Activated naive CD4-positive, alpha-beta T cell treated with anti-CD3 and anti-CD28 coated beads for 36 hours (primary cell): ENCODE results near the gene UNC13B. TPM values are rescaled to one million over a fixed set of nuclear protein-coding genes. Genes with fewer than 3 reads are reported as not detected.
"Not testable (repeated sequence)": the region's sequence is repeated elsewhere in the genome, so short reads cannot be mapped to it uniquely, and the experiment has no call there.

ENCODE experiments used
- CTCF ChIA-PET: fragments of 350-600 bp; sonication (Branson Sonifier 250); formaldehyde crosslinking; loops from one replicate; lab custom pipeline; 2021; ENCODE audit warnings: antibody characterized with exemption; lab: Charles Lee
- DNase-seq: peaks from one replicate; pipeline ENCODE4 v3.0.0-alpha.2; 2020
- H3K27ac Mint-ChIP-seq: one replicate; pipeline ENCODE4 v1.8.0; 2021; ENCODE audit warnings: mild to moderate bottlenecking, mixed read lengths
- H3K27me3 Mint-ChIP-seq: one replicate; pipeline ENCODE4 v1.8.0; 2021; ENCODE audit warnings: low read depth, mixed read lengths
- H3K36me3 Mint-ChIP-seq: one replicate; pipeline ENCODE4 v1.8.0; 2021; ENCODE audit warnings: low read depth, mixed read lengths
- H3K4me1 Mint-ChIP-seq: one replicate; pipeline ENCODE4 v1.8.0; 2021; ENCODE audit warnings: low read depth, mixed read lengths
- H3K4me3 Mint-ChIP-seq: one replicate; pipeline ENCODE4 v1.8.0; 2021; ENCODE audit warnings: mild to moderate bottlenecking, moderate library complexity, mixed read lengths
- H3K9me3 Mint-ChIP-seq: one replicate; pipeline ENCODE4 v1.8.0; 2021; ENCODE audit warnings: mixed read lengths
- intact Hi-C: fragments of 100-400 bp; cut with micrococcal nuclease; formaldehyde crosslinking; loops from one replicate; pipeline ENCODE4 v1.15.1; 2023
- total RNA-seq, 2 experiments: library from RNA; stranded (reverse); gene quantifications; one replicate each; pipeline ENCODE4 v1.2.3, GENCODE V29; 2021

UNC13B gene
- total RNA-seq, 2 experiments from 2014 or later, result 5.4 to 6.4 TPM

GRCh38 chr9:35136866-35137265 is 24.9 kb upstream of the UNC13B start:
- DNase-seq, result no peak
- H3K4me3 Mint-ChIP-seq, result no peak overlapping the region
- peaks cover 4% of the 10 kb centered on the region for H3K9me3 Mint-ChIP-seq
- no peak overlapping the region for H3K27ac Mint-ChIP-seq
- H3K27me3 Mint-ChIP-seq, result no peaks in the 10 kb centered on the region
- CTCF ChIA-PET, result no interaction called here
- no peaks in the 10 kb centered on the region for H3K4me1 Mint-ChIP-seq
- no peaks in the 10 kb centered on the region for H3K36me3 Mint-ChIP-seq
- intact Hi-C loops, result no loop called here

- no peaks in the 10 kb centered on the region for H3K4me1 Mint-ChIP-seq
- no peak overlapping the region for H3K27ac Mint-ChIP-seq
- peaks cover 15% of the 10 kb centered on the region for H3K9me3 Mint-ChIP-seq
- no peak for DNase-seq
- no peaks in the 10 kb centered on the region for H3K36me3 Mint-ChIP-seq
- no peak overlapping the region for H3K4me3 Mint-ChIP-seq
- CTCF ChIA-PET, result interaction anchor here (0.5 to 1.4 kb wide), 2 partner anchors 380 to 410 kb away, joined by 3 to 4 read pairs; no protein-coding TSS in a partner anchor
- intact Hi-C loops, result no loop called here
- H3K27me3 Mint-ChIP-seq, result no peaks in the 10 kb centered on the region
These were observed 21.7 kb upstream of the UNC13B start for GRCh38 chr9:35140093-35140492.

- H3K4me1 Mint-ChIP-seq, result no peaks in the 10 kb centered on the region
- no peaks in the 10 kb centered on the region for H3K36me3 Mint-ChIP-seq
- CTCF ChIA-PET, result interaction anchor here (0.7 to 0.8 kb wide), 2 partner anchors 8 to 25 kb away, joined by 3 to 4 read pairs; no protein-coding TSS in a partner anchor
- no peak overlapping the region for H3K27ac Mint-ChIP-seq
- H3K27me3 Mint-ChIP-seq, result no peaks in the 10 kb centered on the region
- no peak for DNase-seq
- no peak overlapping the region for H3K4me3 Mint-ChIP-seq
- peaks cover 21% of the 10 kb centered on the region for H3K9me3 Mint-ChIP-seq
- intact Hi-C loops, result no loop called here
These were observed 19.8 kb upstream of the UNC13B start for GRCh38 chr9:35142037-35142436.

GRCh38 chr9:35147941-35148563 is 13.8 kb upstream of the UNC13B start:
- H3K4me1 Mint-ChIP-seq, H3K4me3 Mint-ChIP-seq, intact Hi-C loops, H3K27ac Mint-ChIP-seq, H3K27me3 Mint-ChIP-seq, DNase-seq, H3K36me3 Mint-ChIP-seq, CTCF ChIA-PET: not testable (repeated sequence)
- peaks cover 40% of the 10 kb centered on the region for H3K9me3 Mint-ChIP-seq

GRCh38 chr9:35152926-35153325 is 8.9 kb upstream of the UNC13B start:
- H3K36me3 Mint-ChIP-seq, result peaks cover 3% of the 10 kb centered on the region
- no peak for DNase-seq
- peaks cover 18% of the 10 kb centered on the region for H3K9me3 Mint-ChIP-seq
- H3K27ac Mint-ChIP-seq, result no peak overlapping the region
- no peaks in the 10 kb centered on the region for H3K4me1 Mint-ChIP-seq
- CTCF ChIA-PET, result no interaction called here
- no peaks in the 10 kb centered on the region for H3K27me3 Mint-ChIP-seq
- intact Hi-C loops, result no loop called here
- H3K4me3 Mint-ChIP-seq, result no peak overlapping the region

GRCh38 chr9:35156781-35157180 is 5.0 kb upstream of the UNC13B start:
- DNase-seq, result no peak
- H3K27me3 Mint-ChIP-seq, result no peaks in the 10 kb centered on the region
- peaks cover 15% of the 10 kb centered on the region for H3K4me1 Mint-ChIP-seq
- CTCF ChIA-PET, result no interaction called here
- intact Hi-C loops, result no loop called here
- H3K36me3 Mint-ChIP-seq, result no peaks in the 10 kb centered on the region
- no peak overlapping the region for H3K4me3 Mint-ChIP-seq
- no peaks in the 10 kb centered on the region for H3K9me3 Mint-ChIP-seq
- no peak overlapping the region for H3K27ac Mint-ChIP-seq

- H3K27me3 Mint-ChIP-seq, H3K27ac Mint-ChIP-seq, H3K4me3 Mint-ChIP-seq, intact Hi-C loops, DNase-seq, H3K36me3 Mint-ChIP-seq, H3K9me3 Mint-ChIP-seq: not testable (repeated sequence)
- H3K4me1 Mint-ChIP-seq, result peaks cover 20% of the 10 kb centered on the region
- CTCF ChIA-PET, result interaction anchor here (0.6 to 0.7 kb wide), 2 partner anchors 413 to 458 kb away, joined by 3 read pairs; no protein-coding TSS in a partner anchor
These were observed 4.0 kb upstream of the UNC13B start for GRCh38 chr9:35157836-35158235.

- DNase-seq, result no peak
- H3K4me1 Mint-ChIP-seq, result peaks cover 25% of the 10 kb centered on the region
- H3K4me3 Mint-ChIP-seq, result no peak overlapping the region
- no peaks in the 10 kb centered on the region for H3K36me3 Mint-ChIP-seq
- no peaks in the 10 kb centered on the region for H3K9me3 Mint-ChIP-seq
- H3K27ac Mint-ChIP-seq, result no peak overlapping the region
- intact Hi-C loops, result no loop called here
- H3K27me3 Mint-ChIP-seq, result peaks cover 3% of the 10 kb centered on the region
- CTCF ChIA-PET, result no interaction called here
These were observed 3.1 kb upstream of the UNC13B start for GRCh38 chr9:35158501-35159280.

- Mint-ChIP-seq H3K27ac (no peak overlapping the region), H3K36me3 (no peaks in the 10 kb centered on the region), H3K9me3 (no peaks in the 10 kb centered on the region), H3K4me3 (peak overlapping the region; percentile 88), H3K27me3 (peaks cover 3% of the 10 kb centered on the region), H3K4me1 (peaks cover 25% of the 10 kb centered on the region)
- no peak for DNase-seq
- CTCF ChIA-PET, result interaction anchor here (0.6 to 1.9 kb wide), 4 partner anchors 45 to 521 kb away, joined by 3 to 5 read pairs (median 4); no protein-coding TSS in a partner anchor
- intact Hi-C loops, result loop anchor here (1.0 to 5.0 kb wide), 2 partner anchors 46 to 175 kb away; partner anchors contain the start of gene DNAJB5
These were observed 951 bp downstream of the UNC13B start for GRCh38 chr9:35162605-35163315.

GRCh38 chr9:35163413-35163812 is 1.6 kb downstream of the UNC13B start:
- intact Hi-C loops, result loop anchor here (5.0 kb wide), 1 partner anchor 176 kb away; the partner anchor contains the start of gene DNAJB5
- Mint-ChIP-seq H3K27me3 (peaks cover 3% of the 10 kb centered on the region), H3K4me1 (peaks cover 23% of the 10 kb centered on the region), H3K27ac (no peak overlapping the region), H3K9me3 (no peaks in the 10 kb centered on the region), H3K4me3 (no peak overlapping the region), H3K36me3 (no peaks in the 10 kb centered on the region)
- no peak for DNase-seq
- CTCF ChIA-PET, result interaction anchor here (1.2 kb wide), 1 partner anchor 47 kb away, joined by 4 read pairs; no protein-coding TSS in a partner anchor

- CTCF ChIA-PET, result interaction anchor here (0.7 kb wide), 1 partner anchor 714 kb away, joined by 5 read pairs; no protein-coding TSS in a partner anchor
- peaks cover 13% of the 10 kb centered on the region for H3K4me1 Mint-ChIP-seq
- no peaks in the 10 kb centered on the region for H3K9me3 Mint-ChIP-seq
- no peak overlapping the region for H3K4me3 Mint-ChIP-seq
- no peaks in the 10 kb centered on the region for H3K36me3 Mint-ChIP-seq
- H3K27ac Mint-ChIP-seq, result no peak overlapping the region
- DNase-seq, result no peak
- H3K27me3 Mint-ChIP-seq, result peaks cover 3% of the 10 kb centered on the region
- intact Hi-C loops, result loop anchor here (5.0 kb wide), 1 partner anchor 177 kb away; the partner anchor contains the start of gene DNAJB5
These were observed 2.9 kb downstream of the UNC13B start for GRCh38 chr9:35164711-35165110.

- H3K27me3 Mint-ChIP-seq, H3K36me3 Mint-ChIP-seq, DNase-seq, H3K4me1 Mint-ChIP-seq, H3K4me3 Mint-ChIP-seq, CTCF ChIA-PET, H3K27ac Mint-ChIP-seq, H3K9me3 Mint-ChIP-seq, intact Hi-C loops: not testable (repeated sequence)
These were observed 5.6 kb downstream of the UNC13B start for GRCh38 chr9:35167429-35167828.
